Uterus (tissue), 4 donors: Measurements from ENCODE around the gene VIPR1. TPM values are rescaled to one million over a fixed set of nuclear protein-coding genes. Genes with fewer than 3 reads are reported as not detected.
"Not testable (repeated sequence)": the region's sequence is repeated elsewhere in the genome, so short reads cannot be mapped to it uniquely, and the experiment has no call there.

Experiments used
- DNase-seq, 2 donors: peaks; one replicate each; pipeline ENCODE4 v3.0.0-alpha.2; 2019 to 2020
- H3K27ac ChIP-seq, 2 donors: fragments of 200-600 bp; sonication (generic); 1 replicate in 1 of 2; 2 replicates in 1 of 2; pipeline ENCODE4 v1.5.1; 2016 to 2018
- H3K27me3 ChIP-seq, 2 donors: fragments of 200-600 bp; sonication (generic); one replicate each; pipeline ENCODE4 v1.5.1; 2018 to 2019; ENCODE audit warnings: control low read depth in 1 of 2
- H3K36me3 ChIP-seq, 2 donors: fragments of 200-600 bp; sonication (generic); one replicate each; pipeline ENCODE4 v1.5.1; 2019; ENCODE audit warnings: control low read depth in 1 of 2
- H3K4me1 ChIP-seq, 2 donors: fragments of 200-600 bp; sonication (generic); one replicate each; pipeline ENCODE4 v1.5.1; 2018 to 2019; ENCODE audit warnings: control low read depth in 1 of 2
- H3K4me3 ChIP-seq, 2 donors: fragments of 200-600 bp; sonication (generic); 1 replicate in 1 of 2; 2 replicates in 1 of 2; pipeline ENCODE4 v1.5.1; 2018 to 2019; ENCODE audit warnings: mild to moderate bottlenecking in 1 of 2
- H3K9me3 ChIP-seq, 2 donors: fragments of 200-600 bp; sonication (generic); one replicate each; pipeline ENCODE4 v1.5.1; 2019; ENCODE audit warnings: control low read depth in 1 of 2
- CTCF ChIP-seq, 4 experiments: fragments of 200-600 bp in 2 of 4; fragments of 450-650 bp in 2 of 4; sonication (generic) in 2 of 4; IDR thresholded peaks; one replicate each; pipeline ENCODE4 v1.5.1; 2016 to 2019; ENCODE audit warnings: antibody characterized with exemption in 4 of 4, mild to moderate bottlenecking in 2 of 4, moderate library complexity in 1 of 4
- POLR2A ChIP-seq, 2 donors: fragments of 450-650 bp; IDR thresholded peaks; one replicate each; pipeline ENCODE4 v1.6.1; 2016; ENCODE audit warnings: antibody characterized with exemption in 2 of 2, mild to moderate bottlenecking in 1 of 2, moderate library complexity in 1 of 2
- intact Hi-C: fragments of 100-400 bp; cut with DNase I; formaldehyde crosslinking; loops from one replicate; pipeline ENCODE4 v1.15.1; 2023; ENCODE audit warnings: low total_unique reads
- total RNA-seq, 4 donors: library from RNA; depleted of rRNA in 3 of 4; stranded (reverse); fragments of >200 nt in 3 of 4; gene quantifications; one replicate each; pipeline versions ENCODE4 v1.1.0 to v1.2.4, GENCODE V29; 2014 to 2023
- donor health status: DM: yes; HTN: yes; CAD: no.

The VIPR1 gene
- total RNA-seq, 4 donors from 2014 or later, result 0.26 to 1.5 (median 0.99) TPM

GRCh38 chr3:42562047-42562907 lies 59.8 kb downstream of the VIPR1 start:
- H3K4me3 ChIP-seq, result no peak overlapping the region
- H3K4me1 ChIP-seq, result no peaks in the 10 kb centered on the region
- intact Hi-C loops, result no loop called here
- no peaks in the 10 kb centered on the region for H3K27me3 ChIP-seq
- no peak for DNase-seq
- H3K27ac ChIP-seq, result no peak overlapping the region
- TF ChIP-seq POLR2A (IDR thresholded peaks at IDR 0.05) (no peak), CTCF (IDR thresholded peaks at IDR 0.05) (no peak)
- no peaks in the 10 kb centered on the region for H3K36me3 ChIP-seq
- H3K9me3 ChIP-seq, result no peaks in the 10 kb centered on the region

GRCh38 chr3:42569593-42570142 lies 67.2 kb downstream of the VIPR1 start:
- TF ChIP-seq CTCF (IDR thresholded peaks at IDR 0.05) (no peak), POLR2A (IDR thresholded peaks at IDR 0.05) (no peak)
- no peaks in the 10 kb centered on the region for H3K36me3 ChIP-seq
- intact Hi-C loops, result no loop called here

GRCh38 chr3:42572278-42572677 lies 69.8 kb downstream of the VIPR1 start:
- peak in 1 of 4 experiments; percentile 20 for TF ChIP-seq CTCF (IDR thresholded peaks at IDR 0.05)
- TF ChIP-seq POLR2A (IDR thresholded peaks at IDR 0.05), result no peak
- no peak for DNase-seq
- intact Hi-C loops, result no loop called here

More at GRCh38 chr3:42569593-42570142, 67.2 kb downstream of the VIPR1 start:
- Histone ChIP-seq H3K27ac (no peak overlapping the region), H3K4me1 (no peaks in the 10 kb centered on the region), H3K27me3 (no peaks in the 10 kb centered on the region), H3K9me3 (no peaks in the 10 kb centered on the region), H3K4me3 (no peak overlapping the region)
- DNase-seq, result no peak

GRCh38 chr3:42575137-42575741 lies 72.8 kb downstream of the VIPR1 start:
- Histone ChIP-seq H3K36me3 (no peaks in the 10 kb centered on the region), H3K9me3 (no peaks in the 10 kb centered on the region), H3K27ac (no peak overlapping the region), H3K27me3 (no peaks in the 10 kb centered on the region), H3K4me3 (no peak overlapping the region), H3K4me1 (peaks cover 0 to 2% of the 10 kb centered on the region in 2 donors)
- intact Hi-C loops, result no loop called here
- DNase-seq, result no peak
- no peak for TF ChIP-seq CTCF (IDR thresholded peaks at IDR 0.05)
- TF ChIP-seq POLR2A (IDR thresholded peaks at IDR 0.05), result no peak

More at GRCh38 chr3:42572278-42572677, 69.8 kb downstream of the VIPR1 start:
- H3K27me3 ChIP-seq, result no peaks in the 10 kb centered on the region
- no peaks in the 10 kb centered on the region for H3K9me3 ChIP-seq
- H3K27ac ChIP-seq, result no peak overlapping the region
- H3K36me3 ChIP-seq, result no peaks in the 10 kb centered on the region
- no peak overlapping the region for H3K4me3 ChIP-seq
- H3K4me1 ChIP-seq, result no peaks in the 10 kb centered on the region

- Histone ChIP-seq H3K9me3 (no peaks in the 10 kb centered on the region), H3K4me1 (peaks cover 0 to 3% of the 10 kb centered on the region in 2 donors), H3K36me3 (no peaks in the 10 kb centered on the region), H3K27me3 (no peaks in the 10 kb centered on the region), H3K4me3 (no peak overlapping the region), H3K27ac (no peak overlapping the region)
- DNase-seq, result no peak
- intact Hi-C loops, result no loop called here
- no peak for TF ChIP-seq POLR2A (IDR thresholded peaks at IDR 0.05)
- no peak for TF ChIP-seq CTCF (IDR thresholded peaks at IDR 0.05)
Observed at GRCh38 chr3:42578054-42578453, 75.6 kb downstream of the VIPR1 start.

GRCh38 chr3:42579346-42579745 lies 76.9 kb downstream of the VIPR1 start:
- H3K4me1 ChIP-seq, H3K27me3 ChIP-seq, H3K9me3 ChIP-seq, intact Hi-C loops, H3K27ac ChIP-seq, H3K36me3 ChIP-seq, DNase-seq, H3K4me3 ChIP-seq: not testable (repeated sequence)
